Sigmoid colon (tissue), 4 donors: ENCODE data around the gene ABCA9.

ENCODE experiments used
- EP300 ChIP-seq, 4 donors: sonication (generic); formaldehyde crosslinking; IDR thresholded peaks; one replicate each; pipeline ENCODE4 v1.6.1; 2017; ENCODE audit warnings: antibody characterized with exemption in 4 of 4
- POLR2A ChIP-seq, 2 donors: fragments of 450-650 bp; IDR thresholded peaks; one replicate each; pipeline ENCODE4 v1.6.1; 2016; ENCODE audit warnings: antibody characterized with exemption in 2 of 2, mild to moderate bottlenecking in 2 of 2, moderate library complexity in 2 of 2

DNA sequence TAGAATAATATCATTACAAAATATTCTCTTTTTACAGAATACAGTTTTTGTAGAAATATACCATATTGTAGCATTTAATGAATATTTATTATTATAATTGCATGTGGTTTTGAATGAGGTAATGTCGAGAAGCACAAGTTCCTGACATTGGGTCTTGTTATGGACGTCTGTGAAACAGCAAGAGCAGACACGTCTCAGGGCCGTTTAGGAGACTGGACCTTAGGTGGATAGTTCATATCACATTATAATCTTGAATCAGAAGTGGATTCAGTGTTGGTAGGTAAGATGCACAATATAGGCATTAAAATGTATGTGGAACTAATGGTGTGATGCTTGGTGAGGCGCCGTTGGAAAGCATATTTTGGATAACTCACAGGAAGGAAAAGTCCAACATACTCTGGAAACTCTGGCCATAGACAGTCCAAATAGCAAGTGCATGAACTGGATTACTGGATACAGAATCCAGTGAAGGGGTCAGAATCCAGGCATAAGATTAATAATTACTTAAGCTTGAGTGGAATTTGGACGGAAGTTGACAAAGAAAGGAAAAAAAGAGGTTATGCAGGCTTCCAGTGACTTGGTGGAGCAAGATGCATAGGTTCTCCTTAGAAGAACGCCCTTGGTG, 122.7 kb downstream of the ABCA9 start:
- TF ChIP-seq EP300 (IDR thresholded peaks at IDR 0.05) (no peak), POLR2A (IDR thresholded peaks at IDR 0.05) (no peak)
